ENCODE measurements around the gene GK2.

GK2 gene

GRCh38 chr4:79408063-79408462 is at the start of gene GK2:
TSS of gene GK2 (minus strand) at chr4:79408228. CDS start at chr4:79408200, 28 bp downstream.
- no peak for DNase-seq

- DNase-seq: no peak
Measured at GRCh38 chr4:79455216-79455615, 47.2 kb upstream of the GK2 start.

DNA sequence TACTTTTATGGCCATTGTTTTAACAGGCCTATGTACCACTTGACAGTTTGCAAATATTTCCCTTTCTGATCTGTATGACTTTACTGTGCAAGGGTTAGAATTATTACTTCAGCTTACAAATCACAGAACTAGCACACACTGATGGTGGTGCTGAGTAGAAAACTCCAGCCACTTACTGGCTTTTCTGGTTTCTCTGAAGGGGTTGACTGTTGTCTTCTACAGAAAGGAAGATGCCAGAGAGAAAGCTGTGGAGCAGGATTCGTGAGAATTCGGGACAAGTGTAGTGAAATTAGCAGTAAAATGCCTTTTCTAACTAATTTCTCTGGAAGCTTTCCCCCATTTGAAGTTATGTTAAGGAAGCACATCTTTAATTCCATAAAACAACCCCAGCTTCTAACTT is 46.6 kb upstream of the GK2 start:
- DNase-seq: no peak

DNA sequence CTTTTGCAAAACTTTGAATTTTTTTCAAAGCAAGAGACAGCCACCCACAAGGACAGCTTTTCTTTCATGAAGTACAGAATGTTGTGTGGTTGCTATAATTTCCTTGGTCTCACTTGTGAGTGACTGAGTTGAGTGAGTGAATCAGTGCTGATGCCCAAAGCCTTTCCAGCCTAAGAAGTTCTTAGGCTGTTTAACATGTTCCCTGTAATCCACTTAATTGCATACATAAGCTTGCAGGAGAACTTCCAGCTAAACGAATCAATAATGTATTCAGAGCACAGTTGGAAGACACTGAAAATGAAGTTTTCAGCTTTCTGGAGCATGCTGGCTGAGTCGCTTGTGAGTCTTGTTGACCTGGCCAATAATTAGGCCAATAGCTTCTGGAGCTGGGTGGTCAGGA is 42.0 kb upstream of the GK2 start:
- DNase-seq: no peak

DNA sequence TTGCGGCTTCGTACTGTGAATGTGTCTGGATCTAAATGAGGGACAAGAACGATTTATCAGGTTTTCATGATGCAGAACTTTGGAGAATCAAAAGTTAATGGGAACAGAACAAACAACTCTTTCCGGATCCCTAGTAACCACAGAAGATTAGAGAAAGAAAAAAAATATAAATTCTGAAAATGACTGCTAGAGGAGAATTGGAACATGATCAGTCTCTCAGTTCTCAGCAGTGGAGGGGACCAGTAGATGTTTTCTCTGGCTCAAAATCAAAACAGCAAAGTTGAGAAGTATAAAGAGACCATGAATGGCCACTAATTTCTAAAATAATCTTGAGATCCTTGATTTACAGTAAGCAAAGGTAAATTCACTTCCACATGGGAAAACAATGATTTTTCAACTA is 38.1 kb upstream of the GK2 start:
- DNase-seq: no peak

- no peak for DNase-seq
Measured at GRCh38 chr4:79445371-79445781, 37.3 kb upstream of the GK2 start.

DNA sequence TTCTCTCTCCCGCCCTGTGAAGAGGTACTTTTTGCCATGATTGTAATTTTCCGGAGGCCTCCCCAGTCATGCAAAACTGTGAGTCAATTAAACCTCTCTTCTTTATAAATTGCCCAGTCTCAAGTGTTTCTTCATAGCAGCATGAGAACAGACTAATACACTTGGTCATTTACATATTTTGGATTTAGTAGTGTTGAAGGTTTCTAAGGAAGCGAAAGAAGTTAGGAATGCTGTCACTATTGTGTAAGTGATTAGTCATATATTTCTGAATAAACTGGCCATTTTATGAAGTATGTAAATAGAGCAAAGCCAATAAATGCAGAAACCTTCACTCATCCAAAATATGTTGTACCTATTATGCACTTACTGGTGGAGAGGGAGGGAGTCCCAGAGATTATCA is 34.4 kb upstream of the GK2 start:
- no peak for DNase-seq

DNA sequence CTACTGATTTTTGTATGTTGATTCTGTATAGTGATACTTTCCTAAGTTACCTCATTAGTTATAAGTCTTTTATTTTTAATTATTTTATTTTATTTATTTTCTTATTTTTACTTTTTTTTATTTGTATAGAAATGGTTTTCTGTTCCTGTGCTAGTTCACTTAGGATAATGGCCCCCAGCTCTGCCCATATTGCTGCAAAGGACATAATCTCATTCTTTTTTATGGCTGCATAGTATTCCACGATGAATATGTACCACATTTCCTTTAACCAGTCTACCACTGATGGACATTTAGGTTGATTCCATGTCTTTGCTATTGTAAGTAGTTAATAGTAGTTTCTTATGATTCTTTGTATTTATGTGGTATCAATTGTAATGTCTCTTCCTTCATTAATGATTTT is 31.5 kb upstream of the GK2 start:
- no peak for DNase-seq

GRCh38 chr4:79431839-79432238 is 23.8 kb upstream of the GK2 start:
- DNase-seq: no peak

- DNase-seq: no peak
Measured at GRCh38 chr4:79429113-79429903, 21.3 kb upstream of the GK2 start.

DNA sequence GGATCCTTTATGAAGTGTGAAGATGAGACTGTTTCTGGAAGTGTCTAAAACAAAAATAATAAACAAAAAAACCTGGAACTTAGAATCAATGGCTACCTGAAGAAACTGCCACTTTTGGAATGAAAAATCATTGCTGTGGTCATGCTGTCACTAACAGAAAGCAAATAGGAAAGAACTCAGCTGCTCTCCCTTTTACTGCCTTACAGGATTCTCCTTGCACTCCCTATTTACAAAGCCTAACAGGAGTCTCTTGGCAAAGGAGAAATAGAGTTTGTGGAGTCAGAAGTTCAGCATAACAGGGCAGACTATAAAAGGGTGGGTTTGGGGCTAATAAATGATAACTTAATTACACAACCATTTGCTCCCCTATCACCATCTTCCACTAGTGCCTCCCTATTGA is 19.0 kb upstream of the GK2 start:
- DNase-seq: no peak

GRCh38 chr4:79425586-79425985 is 17.6 kb upstream of the GK2 start:
- DNase-seq: no peak

DNA sequence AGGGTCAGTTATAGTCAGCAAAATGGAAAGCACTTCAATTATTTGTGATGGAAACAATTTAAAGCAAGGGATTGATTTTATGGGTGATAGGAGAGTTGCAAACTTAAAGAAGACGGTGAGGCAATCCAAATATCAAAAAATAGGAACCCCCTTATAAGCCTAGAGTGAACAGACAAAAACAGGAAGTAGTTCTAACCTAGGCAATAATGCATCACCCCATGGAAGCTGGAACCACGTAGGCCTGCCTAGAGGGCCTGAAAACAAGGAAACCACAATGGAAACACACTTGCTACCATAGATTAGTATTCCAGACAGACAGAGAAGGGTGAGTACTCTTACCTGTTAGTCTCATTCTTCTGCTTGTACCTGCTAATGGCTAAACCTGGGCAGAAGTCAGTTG is 13.5 kb upstream of the GK2 start:
- no peak for DNase-seq

DNA sequence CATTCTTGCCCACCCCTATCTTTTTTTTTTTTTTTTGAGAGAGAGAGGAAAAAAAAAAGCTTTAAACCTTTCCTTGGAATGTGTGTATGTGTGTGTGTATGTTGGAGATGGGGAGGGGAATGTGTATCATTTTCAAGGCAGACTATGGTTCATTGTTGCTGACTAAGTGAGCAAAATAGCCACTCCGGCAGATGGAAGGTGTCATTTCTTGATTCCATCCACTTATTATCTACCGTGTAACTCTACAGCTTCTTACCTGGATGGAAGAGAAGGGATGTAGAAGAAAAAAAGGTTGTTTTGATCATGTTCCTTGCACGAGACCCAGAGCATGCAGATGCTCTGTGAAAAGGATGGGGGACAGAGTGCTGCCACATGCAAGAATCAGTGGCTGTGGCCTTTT is 5.9 kb upstream of the GK2 start:
- no peak for DNase-seq

GRCh38 chr4:79413032-79413885 is 5.2 kb upstream of the GK2 start:
- DNase-seq: no peak

- DNase-seq: no peak
Measured at GRCh38 chr4:79404666-79405065, 3.4 kb downstream of the GK2 start.

DNA sequence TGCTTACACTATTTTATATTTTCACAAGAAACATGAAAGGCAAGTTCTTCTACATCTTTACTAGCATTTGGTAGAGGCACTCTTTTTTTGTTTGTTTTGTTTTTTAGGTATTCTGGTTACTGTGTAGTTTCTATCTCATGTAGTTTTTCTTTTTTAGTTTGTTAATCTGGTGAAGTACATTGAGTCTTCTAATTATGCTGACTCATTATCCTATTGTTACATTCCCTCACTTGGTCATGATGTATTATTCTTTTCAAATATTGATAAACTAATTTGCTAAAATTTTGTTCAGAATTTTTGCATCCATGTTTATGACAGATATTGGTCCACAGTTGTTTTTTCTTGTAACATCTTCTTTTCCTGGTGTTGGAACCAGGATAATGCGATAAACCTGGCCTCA is 4.7 kb downstream of the GK2 start:
- no peak for DNase-seq

GRCh38 chr4:79402332-79402851 is 5.6 kb downstream of the GK2 start:
- no peak for DNase-seq

GRCh38 chr4:79399076-79399475 is 9.0 kb downstream of the GK2 start:
- DNase-seq: no peak

GRCh38 chr4:79397951-79398350 is 10.1 kb downstream of the GK2 start:
- no peak for DNase-seq

- DNase-seq: no peak
Measured at GRCh38 chr4:79396794-79397193, 11.2 kb downstream of the GK2 start.

- no peak for DNase-seq
Measured at GRCh38 chr4:79395841-79396240, 12.2 kb downstream of the GK2 start.

DNA sequence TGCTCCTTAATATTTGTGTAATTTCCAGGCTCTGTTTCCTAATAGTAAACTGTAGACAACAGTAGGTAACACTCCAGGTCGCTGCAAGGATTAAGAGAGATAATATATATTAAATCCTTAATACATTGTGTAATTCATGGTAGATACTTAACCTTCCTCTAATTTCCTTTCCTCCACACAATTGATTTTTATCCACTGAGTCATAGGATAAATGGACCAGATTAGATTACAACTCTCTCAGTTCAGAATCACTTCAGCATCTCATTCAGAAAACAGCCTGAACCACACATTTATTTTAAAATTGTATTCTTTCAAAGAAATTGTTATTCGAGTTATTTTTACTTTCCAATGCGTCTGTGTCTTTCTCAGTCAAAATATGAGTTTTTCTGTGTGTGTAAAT is 17.1 kb downstream of the GK2 start:
- no peak for DNase-seq

DNA sequence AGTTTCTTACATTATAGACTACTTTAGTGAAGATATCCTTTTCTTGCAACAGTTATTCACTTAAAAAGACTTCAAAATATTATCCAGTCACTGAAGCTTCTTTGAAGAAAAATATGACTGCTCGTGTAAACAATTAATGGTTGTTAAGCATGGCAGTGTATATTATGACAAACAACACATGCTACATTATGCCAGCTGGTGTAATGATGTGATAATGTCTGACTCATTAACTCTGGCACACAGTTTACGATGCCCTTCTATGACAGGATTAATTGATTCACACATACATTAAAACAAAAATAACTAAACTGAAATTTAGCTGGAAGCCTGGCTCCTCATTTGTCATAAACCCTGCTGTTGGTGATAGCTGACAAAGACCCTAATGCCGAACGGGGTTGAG is 22.4 kb downstream of the GK2 start:
- DNase-seq: no peak
